B cell (primary cell): ENCODE data around the gene CTCF. TPM values are rescaled to one million over a fixed set of nuclear protein-coding genes. Genes with fewer than 3 reads are reported as not detected.

Experiments
- ATAC-seq: fragments of 200-7000 bp; cut with Tn5 transposase; one replicate; pipeline ENCODE4 v1.10.0; 2021; ENCODE audit warnings: low read depth, mild to moderate bottlenecking, moderate number of reproducible peaks, moderate library complexity
- CTCF ChIA-PET: fragments of 350-600 bp; sonication (Branson Sonifier 250); formaldehyde crosslinking; loops from one replicate; lab custom pipeline; 2021; ENCODE audit warnings: antibody characterized with exemption, inconsistent platforms; lab: Charles Lee
- POLR2A ChIA-PET: fragments of 350-600 bp; sonication (Branson Sonifier 250); formaldehyde crosslinking; loops from one replicate; lab custom pipeline; 2021; ENCODE audit warnings: antibody characterized with exemption; lab: Charles Lee
- DNase-seq: peaks from one replicate; pipeline ENCODE4 v3.0.0; 2013
- H2AFZ ChIP-seq: 2 replicates; pipeline ENCODE4 v1.6.1; 2012; ENCODE audit warnings: mild to moderate bottlenecking, low read depth, low read length; ENCODE audit not compliant: insufficient read depth, poor library complexity, severe bottlenecking
- H3K27ac ChIP-seq, 2 donors: 1 replicate in 1 of 2; 2 replicates in 1 of 2; pipeline ENCODE4 v1.5.1; 2012 to 2013; ENCODE audit warnings: low read length in 2 of 2, mild to moderate bottlenecking in 2 of 2, moderate library complexity in 1 of 2
- H3K27me3 ChIP-seq, 4 experiments: fragments of 200-600 bp in 1 of 4; sonication (generic) in 1 of 4; replicated peaks in 1 of 4; 1 replicate in 2 of 4; 2 replicates in 2 of 4; pipeline versions ENCODE4 v1.6.1 to v1.7.0; 2013 to 2016; ENCODE audit warnings: low read length in 3 of 4, mild to moderate bottlenecking in 2 of 4, mixed read lengths in 1 of 4, moderate library complexity in 1 of 4; ENCODE audit not compliant: insufficient read depth in 4 of 4, control insufficient read depth in 3 of 4; ENCODE audit errors: control extremely low read depth in 1 of 4
- H3K36me3 ChIP-seq, 2 experiments: replicated peaks in 1 of 2; 1 replicate in 1 of 2; 2 replicates in 1 of 2; pipeline versions ENCODE4 v1.6.1 to v1.7.1; 2013; ENCODE audit warnings: low read length in 1 of 2; ENCODE audit not compliant: insufficient read depth in 2 of 2, control insufficient read depth in 1 of 2; ENCODE audit errors: control extremely low read depth in 1 of 2, extremely low read depth in 1 of 2
- H3K4me1 ChIP-seq, 2 donors: fragments of 200-600 bp in 1 of 2; sonication (generic) in 1 of 2; 1 replicate in 1 of 2; 2 replicates in 1 of 2; pipeline versions ENCODE4 v1.5.1 to v1.6.1; 2013 to 2017; ENCODE audit warnings: low read length in 2 of 2; ENCODE audit not compliant: control insufficient read depth in 2 of 2, insufficient read depth in 2 of 2
- H3K4me2 ChIP-seq: replicated peaks from 2 replicates; pipeline ENCODE3; 2012; ENCODE audit warnings: mild to moderate bottlenecking, low read depth, low read length; ENCODE audit not compliant: poor library complexity, severe bottlenecking
- H3K4me3 ChIP-seq, 5 experiments: fragments of 200-600 bp in 1 of 5; sonication (generic) in 1 of 5; 1 replicate in 3 of 5; 2 replicates in 2 of 5; pipeline versions ENCODE4 v1.5.1 to v1.7.0; 2011 to 2016; ENCODE audit warnings: low read length in 4 of 5, mild to moderate bottlenecking in 4 of 5, low read depth in 2 of 5, control low read depth in 1 of 5, moderate library complexity in 1 of 5; ENCODE audit not compliant: insufficient read depth in 1 of 5; ENCODE audit errors: control extremely low read depth in 1 of 5, extremely low read depth in 1 of 5
- H3K79me2 ChIP-seq: fragments of 200-600 bp; sonication (generic); one replicate; pipeline ENCODE4 v1.6.0; 2016; ENCODE audit warnings: low read length; ENCODE audit not compliant: control insufficient read depth, insufficient read depth
- H3K9ac ChIP-seq: fragments of 200-600 bp; sonication (generic); 2 replicates; pipeline ENCODE4 v1.6.1; 2017; ENCODE audit warnings: mild to moderate bottlenecking, low read length, moderate library complexity
- H3K9me3 ChIP-seq, 3 donors: one replicate each; pipeline versions ENCODE4 v1.6.1 to v1.7.1; 2013; ENCODE audit warnings: low read length in 2 of 3; ENCODE audit not compliant: control insufficient read depth in 2 of 3, insufficient read depth in 1 of 3; ENCODE audit errors: control extremely low read depth in 1 of 3
- H4K20me1 ChIP-seq: 2 replicates; pipeline ENCODE4 v1.6.0; 2012; ENCODE audit warnings: mild to moderate bottlenecking, low read length; ENCODE audit not compliant: insufficient read depth, control insufficient read depth, poor library complexity, severe bottlenecking
- H3K27ac Mint-ChIP-seq: one replicate; pipeline ENCODE4 v1.8.0; 2021; ENCODE audit warnings: mixed read lengths
- H3K27me3 Mint-ChIP-seq: one replicate; pipeline ENCODE4 v1.8.0; 2021; ENCODE audit warnings: mixed read lengths
- H3K4me1 Mint-ChIP-seq: one replicate; pipeline ENCODE4 v1.8.0; 2021; ENCODE audit warnings: mixed read lengths
- H3K4me3 Mint-ChIP-seq: one replicate; pipeline ENCODE4 v1.8.0; 2021; ENCODE audit warnings: mixed read lengths
- H3K9me3 Mint-ChIP-seq: one replicate; pipeline ENCODE4 v1.8.0; 2022; ENCODE audit warnings: mixed read lengths; ENCODE audit not compliant: insufficient read depth
- CTCF ChIP-seq: fragments of 200-600 bp; IDR thresholded peaks from one replicate; pipeline ENCODE4 v1.8.0; 2022; ENCODE audit warnings: antibody characterized with exemption, mild to moderate bottlenecking
- EZH2 ChIP-seq: IDR thresholded peaks from 2 replicates; pipeline ENCODE4 v1.6.1; 2012; ENCODE audit warnings: borderline replicate concordance, low read depth, mild to moderate bottlenecking, moderate library complexity, low read length; ENCODE audit not compliant: insufficient read depth, poor library complexity, severe bottlenecking
- WGBS: methylation state at CpG from one replicate; pipeline ENCODE4 v1.1.5; 2013; ENCODE audit warnings: missing lambda C conversion rate; ENCODE audit not compliant: insufficient coverage; 5-methylcytosine and 5-hydroxymethylcytosine counted together
- intact Hi-C: fragments of 100-400 bp; cut with micrococcal nuclease; formaldehyde crosslinking; loops from one replicate; pipeline ENCODE4 v1.10.0; 2022
- polyA plus RNA-seq: library from polyadenylated mRNA; depleted of rRNA; stranded (reverse); fragments of >200 nt; gene quantifications from 2 replicates; pipeline ENCODE4 v1.2.3, GENCODE V29; 2012
- total RNA-seq, 2 donors: library from RNA; stranded (reverse); fragments of 120-200 nt in 1 of 2; gene quantifications; 1 replicate in 1 of 2; 2 replicates in 1 of 2; pipeline versions ENCODE4 v1.2.3 to v1.2.4, GENCODE V29; 2013 to 2022

Gene CTCF
- total and polyA plus RNA-seq, 2 donors (not counting 1 experiment from before 2014, with no cell fraction given), result 42.7 to 78.4 TPM

- TF ChIP-seq EZH2 (no peak), CTCF (no peak)
- H3K36me3 ChIP-seq, result peaks cover 10 to 34% of the 10 kb centered on the region in 2 experiments
- DNase-seq (no peak), ATAC-seq (no peak)
- ChIA-PET CTCF (interaction anchor here (0.7 to 1.9 kb wide), 2 partner anchors 61 to 644 kb away, joined by 3 to 10 read pairs; no protein-coding TSS in a partner anchor), POLR2A (no interaction called here)
- H3K4me1 ChIP-seq, result peaks cover 4 to 5% of the 10 kb centered on the region in 2 donors
- no peaks in the 10 kb centered on the region for H3K9me3 ChIP-seq
- Mint-ChIP-seq H3K27ac (no peak overlapping the region), H3K4me1 (peaks cover 18% of the 10 kb centered on the region), H3K27me3 (no peaks in the 10 kb centered on the region), H3K4me3 (no peak overlapping the region), H3K9me3 (no peaks in the 10 kb centered on the region)
- peaks cover 51% of the 10 kb centered on the region for H4K20me1 ChIP-seq
- H3K27ac ChIP-seq, result no peak overlapping the region
- H3K4me3 ChIP-seq, result no peak overlapping the region
- WGBS, result 60% methylated on average over 1 of the region's 3 CpGs
- H3K9ac ChIP-seq, result no peak overlapping the region
- no peaks in the 10 kb centered on the region for H3K27me3 ChIP-seq
- intact Hi-C loops, result loop anchor here (5.0 kb wide), 1 partner anchor 41 kb away; no protein-coding TSS in a partner anchor
- H3K4me2 ChIP-seq, result no peak overlapping the region
- H3K79me2 ChIP-seq, result peaks cover 89% of the 10 kb centered on the region
- H2AFZ ChIP-seq, result no peak overlapping the region
These were observed 46.0 kb downstream of the CTCF start for GRCh38 chr16:67608364-67608763.

- no peak overlapping the region for H3K9ac ChIP-seq
- peaks cover 29% of the 10 kb centered on the region for H4K20me1 ChIP-seq
- Mint-ChIP-seq H3K27me3 (no peaks in the 10 kb centered on the region), H3K4me1 (peaks cover 3% of the 10 kb centered on the region), H3K4me3 (no peak overlapping the region), H3K9me3 (no peaks in the 10 kb centered on the region), H3K27ac (no peak overlapping the region)
- DNase-seq (no peak), ATAC-seq (no peak)
- 100% methylated on average over 8 of the region's 10 CpGs for WGBS
- no peaks in the 10 kb centered on the region for H3K27me3 ChIP-seq
- H3K4me2 ChIP-seq, result no peak overlapping the region
- no peak overlapping the region for H2AFZ ChIP-seq
- H3K27ac ChIP-seq, result no peak overlapping the region
- intact Hi-C loops, result no loop called here
- H3K9me3 ChIP-seq, result no peaks in the 10 kb centered on the region
- no peak overlapping the region for H3K4me3 ChIP-seq
- H3K79me2 ChIP-seq, result peaks cover 63% of the 10 kb centered on the region
- no peaks in the 10 kb centered on the region for H3K4me1 ChIP-seq
- H3K36me3 ChIP-seq, result peaks cover 10 to 67% of the 10 kb centered on the region in 2 experiments
- TF ChIP-seq EZH2, result no peak
- TF ChIP-seq CTCF, result no peak
- ChIA-PET CTCF (interaction anchor here (1.0 to 1.1 kb wide), 2 partner anchors 70 to 93 kb away, joined by 4 read pairs; no protein-coding TSS in a partner anchor), POLR2A (interaction anchor here (0.5 kb wide), 1 partner anchor 48 kb away, joined by 4 read pairs; no protein-coding TSS in a partner anchor)
These were observed 51.5 kb downstream of the CTCF start for GRCh38 chr16:67613808-67614207.
